Activated T-helper 1 cell treated with anti-CD3 and anti-CD28 coated beads, Interleukin-12 subunit alpha, Interleukin-12 subunit beta, Interleukin-2, Interleukin-4 antibody, amounts not matched to agents 30 ng/mL and 10 ng/mL and 1 ng/mL, durations not matched to agents 14 hours and 24 hours and 36 hours (primary cell): ENCODE measurements around the gene MMP1. TPM values are rescaled to one million over a fixed set of nuclear protein-coding genes. Genes with fewer than 3 reads are reported as not detected.

Source experiments
- DNase-seq: peaks from one replicate; pipeline ENCODE4 v3.0.0; 2021; ENCODE audit warnings: low spot score
- H3K27ac Mint-ChIP-seq: one replicate; pipeline ENCODE4 v1.8.0; 2021; ENCODE audit warnings: mild to moderate bottlenecking, mixed read lengths
- H3K27me3 Mint-ChIP-seq: one replicate; pipeline ENCODE4 v1.8.0; 2022; ENCODE audit warnings: mild to moderate bottlenecking, moderate library complexity, mixed read lengths; ENCODE audit not compliant: insufficient read depth
- H3K36me3 Mint-ChIP-seq: one replicate; pipeline ENCODE4 v1.8.0; 2021; ENCODE audit warnings: low read depth, mixed read lengths
- H3K4me1 Mint-ChIP-seq: one replicate; pipeline ENCODE4 v1.8.0; 2021; ENCODE audit warnings: low read depth, mixed read lengths
- H3K4me3 Mint-ChIP-seq: one replicate; pipeline ENCODE4 v1.8.0; 2021; ENCODE audit warnings: mild to moderate bottlenecking, moderate library complexity, mixed read lengths
- H3K9me3 Mint-ChIP-seq: one replicate; pipeline ENCODE4 v1.8.0; 2021; ENCODE audit warnings: mixed read lengths
- intact Hi-C: fragments of 100-400 bp; cut with micrococcal nuclease; formaldehyde crosslinking; loops from one replicate; pipeline ENCODE4 v1.15.1; 2024
- total RNA-seq: library from RNA; stranded (reverse); gene quantifications from 2 replicates; pipeline ENCODE4 v1.2.3, GENCODE V29; 2022

Gene MMP1
- total RNA-seq, 1 donor from 2014 or later, result not detected

DNA sequence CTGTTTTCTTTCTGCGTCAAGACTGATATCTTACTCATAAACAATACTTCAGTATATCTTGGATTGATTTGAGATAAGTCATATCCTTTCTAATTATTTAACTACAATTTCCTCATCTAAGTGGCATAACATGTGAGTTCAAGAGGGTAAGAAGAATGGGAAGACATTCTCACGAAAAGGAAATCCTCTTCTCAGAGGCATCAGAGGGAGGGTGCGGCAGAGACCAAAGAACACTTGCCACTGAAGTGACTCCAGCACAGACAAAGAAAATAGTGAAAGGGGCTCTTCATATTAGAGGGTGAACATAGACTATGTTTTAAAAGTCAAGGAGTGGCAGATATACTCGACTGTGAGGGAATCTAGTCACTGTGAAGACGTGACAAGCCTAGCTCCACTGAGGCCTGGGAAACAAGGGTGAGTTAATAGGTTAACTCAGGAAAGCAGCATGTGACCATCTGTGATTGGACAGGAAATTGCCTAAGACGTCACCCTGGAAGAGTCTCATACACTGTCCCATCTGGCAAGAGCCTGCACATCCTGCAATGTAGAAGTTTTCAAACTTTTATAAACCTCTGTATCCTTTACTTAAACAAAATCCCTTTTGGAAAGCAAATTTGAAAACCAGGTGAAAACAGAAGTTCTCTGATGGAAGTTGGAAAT is 1.9 kb upstream of the MMP1 start:
- Mint-ChIP-seq H3K27me3 (peaks cover 4% of the 10 kb centered on the region), H3K27ac (no peak overlapping the region), H3K4me1 (no peaks in the 10 kb centered on the region), H3K36me3 (no peaks in the 10 kb centered on the region), H3K9me3 (no peaks in the 10 kb centered on the region), H3K4me3 (no peak overlapping the region)
- DNase-seq, result no peak
- intact Hi-C loops, result no loop called here

DNA sequence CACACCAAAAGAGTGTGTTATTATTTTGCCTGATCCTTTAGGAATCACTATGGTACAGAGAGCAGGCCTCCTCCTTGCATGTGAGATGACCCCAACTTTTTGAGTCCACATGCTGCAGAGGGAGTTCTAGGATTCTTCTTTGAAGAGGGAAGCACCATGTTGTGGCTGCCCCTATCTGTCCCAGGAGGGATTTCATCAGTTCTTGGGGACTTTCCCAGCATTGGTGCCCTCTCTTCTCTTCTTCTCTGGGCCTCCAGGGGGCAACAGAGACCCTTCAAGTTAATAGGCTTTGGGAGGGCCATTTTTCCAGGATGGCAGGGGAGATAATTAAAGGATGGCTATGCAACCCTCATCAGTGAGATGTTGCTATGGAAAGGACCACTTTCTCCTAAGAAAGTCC is 3.6 kb downstream of the MMP1 start:
- Mint-ChIP-seq H3K4me3 (no peak overlapping the region), H3K9me3 (no peaks in the 10 kb centered on the region), H3K36me3 (no peaks in the 10 kb centered on the region), H3K4me1 (no peaks in the 10 kb centered on the region), H3K27me3 (peaks cover 1% of the 10 kb centered on the region), H3K27ac (no peak overlapping the region)
- no peak for DNase-seq
- intact Hi-C loops, result no loop called here

DNA sequence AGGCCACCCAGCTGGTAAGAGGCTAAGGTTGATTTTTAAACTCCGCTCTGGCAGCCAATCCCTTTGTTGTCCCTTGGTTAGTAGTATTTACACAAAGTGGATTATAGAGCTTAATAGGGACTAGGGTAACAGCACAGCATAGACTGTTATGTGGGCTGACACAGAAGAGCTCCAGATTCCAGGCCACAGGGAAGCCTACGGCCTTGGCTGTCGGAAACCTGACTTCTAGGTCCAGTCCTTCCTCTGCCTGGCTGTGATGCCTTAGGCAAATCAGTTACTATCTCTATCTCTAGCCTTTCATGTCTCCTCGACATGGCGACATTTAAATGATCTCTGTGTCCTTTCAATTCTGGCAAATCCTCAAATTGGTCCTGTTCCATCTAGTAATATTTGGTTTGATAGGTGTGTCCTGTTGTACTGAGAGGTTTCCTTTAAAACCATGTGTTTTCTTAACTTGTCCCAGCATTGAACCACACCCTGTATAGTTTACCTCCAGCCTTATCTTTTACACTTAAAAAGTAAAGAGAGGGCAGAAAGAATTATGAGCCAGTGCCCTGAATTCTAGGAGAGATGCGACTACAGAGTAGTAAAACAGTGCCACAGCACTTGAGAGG is 4.2 kb downstream of the MMP1 start:
- Mint-ChIP-seq H3K9me3 (no peaks in the 10 kb centered on the region), H3K4me1 (no peaks in the 10 kb centered on the region), H3K27ac (no peak overlapping the region), H3K27me3 (peaks cover 1% of the 10 kb centered on the region), H3K4me3 (no peak overlapping the region), H3K36me3 (no peaks in the 10 kb centered on the region)
- DNase-seq, result no peak
- intact Hi-C loops, result no loop called here

DNA sequence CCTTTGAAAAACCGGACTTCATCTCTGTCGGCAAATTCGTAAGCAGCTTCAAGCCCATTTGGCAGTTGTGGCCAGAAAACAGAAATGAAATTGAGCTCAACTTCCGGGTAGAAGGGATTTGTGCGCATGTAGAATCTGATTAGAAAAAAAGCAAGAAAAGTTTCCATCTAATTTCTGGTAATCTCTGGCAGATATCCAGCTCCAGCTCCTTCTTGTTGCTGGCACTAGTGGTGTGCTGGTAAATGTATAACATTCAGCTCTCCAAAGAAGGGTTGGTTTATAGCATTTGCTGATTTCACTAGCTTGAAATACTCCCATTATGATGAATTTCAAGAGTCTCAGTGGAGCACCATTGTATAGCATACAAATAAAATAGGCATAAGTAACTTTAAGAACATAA is 5.4 kb downstream of the MMP1 start:
- Mint-ChIP-seq H3K27me3 (peaks cover 1% of the 10 kb centered on the region), H3K9me3 (no peaks in the 10 kb centered on the region), H3K4me3 (no peak overlapping the region), H3K4me1 (no peaks in the 10 kb centered on the region), H3K27ac (no peak overlapping the region), H3K36me3 (no peaks in the 10 kb centered on the region)
- no peak for DNase-seq
- intact Hi-C loops, result no loop called here

DNA sequence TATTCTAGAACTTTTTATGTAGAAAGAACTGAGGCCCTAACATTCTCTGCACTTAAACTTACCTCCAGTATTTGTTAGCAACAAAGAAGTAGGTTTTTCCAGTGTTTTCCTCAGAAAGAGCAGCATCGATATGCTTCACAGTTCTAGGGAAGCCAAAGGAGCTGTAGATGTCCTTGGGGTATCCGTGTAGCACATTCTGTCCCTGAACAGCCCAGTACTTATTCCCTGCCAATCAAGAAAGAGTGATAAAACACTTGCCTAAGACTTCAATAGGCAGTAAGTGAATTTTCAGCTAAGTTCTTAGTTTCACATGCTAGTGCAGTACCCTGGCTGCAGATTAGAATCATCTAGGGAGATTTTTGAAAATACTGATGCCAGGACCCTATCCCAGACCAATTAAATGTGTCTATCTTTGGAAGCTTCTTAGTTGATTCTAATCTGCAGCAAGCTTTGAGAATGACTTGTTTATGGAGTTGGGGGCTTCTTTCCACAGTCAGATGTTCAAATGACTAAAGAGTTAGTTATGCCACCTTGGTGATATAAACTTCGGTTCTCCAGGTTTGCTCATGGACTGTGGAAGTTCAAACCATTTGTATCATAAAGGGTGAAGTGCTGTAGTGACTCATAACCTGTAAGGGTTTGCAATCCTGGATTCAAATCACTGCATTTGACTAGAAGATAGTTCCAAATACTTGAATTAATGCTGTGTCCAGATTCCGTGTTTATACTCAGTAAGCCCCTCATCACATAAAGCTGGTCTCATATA is 6.5 kb downstream of the MMP1 start:
- H3K27me3 Mint-ChIP-seq, result peaks cover 1% of the 10 kb centered on the region

DNA sequence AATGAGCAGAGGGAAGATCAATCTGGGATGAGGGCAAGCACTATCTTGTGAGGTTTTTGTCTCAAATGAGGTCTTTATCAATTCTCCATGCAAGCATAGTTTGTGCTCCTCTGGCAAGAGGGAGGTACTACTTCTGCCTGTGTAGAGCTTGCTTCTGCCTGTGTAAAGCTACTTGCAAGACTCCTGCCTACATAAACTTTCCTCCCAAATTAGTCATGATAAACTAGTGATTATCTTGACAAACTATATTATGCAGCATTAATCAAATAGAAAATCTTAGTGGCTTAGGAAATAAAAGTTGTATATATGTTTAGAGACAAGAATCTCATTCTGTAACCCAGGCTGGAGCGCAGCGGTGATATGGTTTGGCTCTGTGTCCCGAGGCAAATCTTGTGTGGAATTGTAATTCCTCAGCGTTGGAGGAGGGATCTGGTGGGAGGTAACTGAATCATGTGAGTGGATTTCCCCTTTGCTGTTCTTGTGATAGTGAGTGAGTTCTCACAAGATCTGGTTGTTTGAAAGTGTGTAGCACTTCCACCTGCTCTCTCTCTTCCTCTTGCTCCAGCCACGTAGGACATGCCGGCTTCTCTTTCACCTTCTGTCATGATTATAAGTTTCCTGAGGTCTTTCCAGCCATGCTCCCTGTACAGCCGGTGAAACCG is 9.5 kb downstream of the MMP1 start:
- no peak overlapping the region for H3K4me3 Mint-ChIP-seq
- no peaks in the 10 kb centered on the region for H3K4me1 Mint-ChIP-seq
- no peak overlapping the region for H3K27ac Mint-ChIP-seq
- intact Hi-C loops, result no loop called here
- no peak for DNase-seq
- no peaks in the 10 kb centered on the region for H3K27me3 Mint-ChIP-seq
- H3K36me3 Mint-ChIP-seq, result no peaks in the 10 kb centered on the region
- no peaks in the 10 kb centered on the region for H3K9me3 Mint-ChIP-seq

More for the DNA sequence above, 6.5 kb downstream of the MMP1 start:
- no peaks in the 10 kb centered on the region for H3K36me3 Mint-ChIP-seq
- H3K4me1 Mint-ChIP-seq, result no peaks in the 10 kb centered on the region
- no peak overlapping the region for H3K4me3 Mint-ChIP-seq
- no peak overlapping the region for H3K27ac Mint-ChIP-seq
- no peaks in the 10 kb centered on the region for H3K9me3 Mint-ChIP-seq
- intact Hi-C loops, result no loop called here
- no peak for DNase-seq

DNA sequence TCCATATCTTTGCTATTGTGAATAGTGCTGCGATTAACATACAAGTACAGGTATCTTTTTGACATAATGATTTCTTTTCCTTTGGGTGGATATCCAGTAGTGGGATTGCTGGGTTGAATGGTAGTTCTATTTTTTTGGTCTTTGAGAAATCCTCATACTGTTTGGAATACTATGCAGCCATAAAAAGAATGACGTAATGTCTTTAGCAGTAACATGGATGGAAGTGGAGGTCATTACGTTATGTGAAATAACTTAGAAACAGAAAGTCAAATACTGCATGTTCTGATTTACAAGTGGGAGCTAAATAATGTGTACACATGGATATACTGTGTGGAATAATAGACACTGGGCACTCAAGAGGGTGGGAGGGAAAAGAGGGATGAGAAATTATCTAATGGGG is 13.6 kb downstream of the MMP1 start:
- Mint-ChIP-seq H3K9me3 (no peaks in the 10 kb centered on the region), H3K27ac (no peak overlapping the region), H3K36me3 (no peaks in the 10 kb centered on the region), H3K4me1 (no peaks in the 10 kb centered on the region), H3K27me3 (peaks cover 6% of the 10 kb centered on the region), H3K4me3 (no peak overlapping the region)
- intact Hi-C loops, result no loop called here
- DNase-seq, result no peak

DNA sequence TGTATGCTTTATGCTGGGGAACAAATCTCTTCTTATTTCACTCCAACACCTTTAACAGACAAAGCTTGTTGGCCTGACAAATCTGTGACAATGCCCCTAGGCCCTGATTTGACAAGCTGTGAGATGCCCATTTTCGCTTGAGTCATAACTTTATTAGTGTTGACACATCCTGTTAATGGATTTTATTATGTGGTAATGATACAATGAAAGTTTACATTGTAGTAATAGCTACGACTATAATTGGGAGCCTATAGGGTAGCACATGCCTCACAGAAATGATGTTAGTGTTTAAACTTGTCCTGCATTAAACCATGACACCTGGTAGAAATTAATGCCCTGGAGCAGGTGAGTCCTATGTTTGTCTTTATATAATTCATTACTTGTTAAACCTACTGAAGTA is 14.2 kb downstream of the MMP1 start:
- peaks cover 6% of the 10 kb centered on the region for H3K27me3 Mint-ChIP-seq
- H3K4me3 Mint-ChIP-seq, result no peak overlapping the region
- no peaks in the 10 kb centered on the region for H3K4me1 Mint-ChIP-seq
- H3K9me3 Mint-ChIP-seq, result no peaks in the 10 kb centered on the region
- DNase-seq, result no peak
- intact Hi-C loops, result no loop called here
- H3K27ac Mint-ChIP-seq, result no peak overlapping the region
- H3K36me3 Mint-ChIP-seq, result no peaks in the 10 kb centered on the region

DNA sequence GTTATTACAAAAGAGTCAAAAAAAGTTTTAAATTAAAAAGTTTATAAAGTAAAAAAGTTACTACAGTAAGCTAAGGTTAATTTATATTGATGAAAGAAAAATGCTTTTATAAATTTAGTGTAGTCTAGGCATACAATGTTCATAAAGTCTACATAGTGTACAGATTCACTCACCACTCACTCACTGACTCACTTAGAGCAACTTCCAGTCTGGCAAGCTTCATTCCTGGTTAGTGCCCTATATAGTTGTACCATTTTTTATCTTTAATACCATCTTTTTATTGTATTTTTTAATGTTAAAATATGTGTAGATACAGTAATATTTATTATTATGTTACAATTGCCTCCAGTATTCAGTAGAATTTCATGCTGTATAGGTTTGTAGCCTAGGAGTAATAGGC is 14.9 kb downstream of the MMP1 start:
- Mint-ChIP-seq H3K4me1 (no peaks in the 10 kb centered on the region), H3K27me3 (peaks cover 6% of the 10 kb centered on the region), H3K27ac (no peak overlapping the region), H3K9me3 (no peaks in the 10 kb centered on the region), H3K36me3 (no peaks in the 10 kb centered on the region), H3K4me3 (no peak overlapping the region)
- no peak for DNase-seq
- intact Hi-C loops, result no loop called here

DNA sequence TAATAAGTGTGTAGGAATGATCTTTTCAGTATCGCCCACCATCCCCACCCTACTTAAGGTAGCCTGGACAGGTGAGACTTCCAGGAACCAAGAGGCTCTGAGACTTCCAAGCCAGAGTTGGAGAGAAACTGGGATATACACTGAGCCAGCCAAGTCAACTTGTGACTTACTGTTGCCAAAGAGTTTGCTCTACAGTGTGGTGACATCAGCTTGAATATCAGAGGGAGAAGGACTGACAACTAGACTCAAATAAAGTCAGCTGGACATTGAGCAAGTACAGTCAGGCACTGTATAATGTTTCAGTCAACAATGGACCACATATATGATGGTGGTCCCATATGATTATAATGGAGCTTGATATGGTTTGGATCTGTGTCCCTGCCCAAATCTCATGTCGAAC is 16.3 kb downstream of the MMP1 start:
- intact Hi-C loops, result no loop called here
- H3K27me3 Mint-ChIP-seq, result peaks cover 6% of the 10 kb centered on the region
- no peaks in the 10 kb centered on the region for H3K4me1 Mint-ChIP-seq
- no peak overlapping the region for H3K4me3 Mint-ChIP-seq
- DNase-seq, result no peak
- no peaks in the 10 kb centered on the region for H3K9me3 Mint-ChIP-seq
- no peaks in the 10 kb centered on the region for H3K36me3 Mint-ChIP-seq
- H3K27ac Mint-ChIP-seq, result no peak overlapping the region

DNA sequence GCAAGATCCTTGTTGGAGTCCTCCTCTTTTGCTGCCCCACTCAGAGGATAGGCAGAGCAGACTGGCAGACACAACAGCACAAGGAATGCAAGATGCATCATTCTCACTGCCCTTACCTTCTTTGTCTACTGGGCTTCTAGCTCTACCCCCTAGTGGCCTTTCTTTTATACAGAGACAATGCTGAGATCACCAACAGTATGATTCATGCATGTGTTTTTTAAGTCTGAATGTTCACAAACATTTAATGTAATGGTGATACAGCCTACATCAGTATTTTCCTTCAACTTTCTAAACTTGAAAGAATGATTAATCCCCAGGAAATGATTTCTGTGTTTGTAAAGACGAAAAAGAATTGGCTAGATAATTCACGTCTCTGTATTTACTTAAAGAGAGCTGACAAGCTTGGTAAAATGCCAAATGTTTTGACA is 17.5 kb downstream of the MMP1 start, which contains the start of gene MMP10:
Gene MMP10, minus strand, starts transcription at position 138 of the 428 bp plus-strand sequence. Its CDS starts 37 bp downstream, at position 101.
- no peaks in the 10 kb centered on the region for H3K4me1 Mint-ChIP-seq
- DNase-seq, result no peak
- no peak within 1 kb of the TSS for H3K4me3 Mint-ChIP-seq
- intact Hi-C loops, result no loop called here
- no peaks in the 10 kb centered on the region for H3K36me3 Mint-ChIP-seq
- H3K27me3 Mint-ChIP-seq, result peaks cover 6% of the 10 kb centered on the region
- no peak within 1 kb of the TSS for H3K27ac Mint-ChIP-seq
- H3K9me3 Mint-ChIP-seq, result no peaks in the 10 kb centered on the region

DNA sequence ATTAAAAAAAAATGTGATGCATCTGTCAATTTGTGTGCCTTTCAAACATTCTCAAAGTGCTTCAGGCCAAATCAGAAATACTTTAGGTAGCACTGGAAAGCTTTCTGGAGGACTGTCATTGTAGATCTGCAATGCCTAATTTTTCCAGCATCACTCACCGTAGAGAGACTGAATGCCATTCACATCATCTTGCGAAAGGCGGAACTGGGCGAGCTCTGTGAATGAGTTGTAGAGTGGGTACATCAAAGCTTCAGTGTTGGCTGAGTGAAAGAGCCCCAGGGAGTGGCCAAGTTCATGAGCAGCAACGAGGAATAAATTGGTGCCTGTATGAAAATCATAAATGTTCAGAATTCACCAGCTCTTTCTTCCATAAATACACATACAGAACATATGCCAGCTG is 21.5 kb downstream of the MMP1 start:
- intact Hi-C loops, result no loop called here
- Mint-ChIP-seq H3K9me3 (no peaks in the 10 kb centered on the region), H3K27ac (no peak overlapping the region), H3K27me3 (peaks cover 5% of the 10 kb centered on the region), H3K4me3 (no peak overlapping the region), H3K4me1 (no peaks in the 10 kb centered on the region), H3K36me3 (no peaks in the 10 kb centered on the region)
- no peak for DNase-seq

DNA sequence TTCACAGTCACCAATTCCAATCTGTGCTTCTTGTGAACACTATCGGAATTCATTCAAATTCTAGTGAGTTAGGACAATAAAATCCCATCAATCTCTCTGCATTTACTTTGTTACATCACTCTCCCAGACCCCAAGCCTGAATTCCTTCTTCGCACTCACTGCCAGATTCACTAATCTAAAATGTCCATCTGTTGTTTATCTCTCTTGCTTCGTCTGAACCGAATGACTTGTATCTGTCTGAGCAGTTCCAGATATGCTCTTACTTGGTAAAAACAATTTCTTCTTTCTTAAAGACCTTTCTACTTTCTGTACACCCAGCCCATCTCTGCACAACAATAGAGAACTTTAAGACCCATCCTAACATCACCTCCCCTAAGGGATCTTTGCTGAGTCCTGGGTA is 24.6 kb downstream of the MMP1 start:
- intact Hi-C loops, result no loop called here
- no peak overlapping the region for H3K27ac Mint-ChIP-seq
- H3K36me3 Mint-ChIP-seq, result no peaks in the 10 kb centered on the region
- no peaks in the 10 kb centered on the region for H3K4me1 Mint-ChIP-seq
- no peak overlapping the region for H3K4me3 Mint-ChIP-seq
- H3K27me3 Mint-ChIP-seq, result peaks cover 3% of the 10 kb centered on the region
- DNase-seq, result no peak
- no peaks in the 10 kb centered on the region for H3K9me3 Mint-ChIP-seq
